ENCODE results near the gene ADPRH. TPM values are rescaled to one million over a fixed set of nuclear protein-coding genes. Genes with fewer than 3 reads are reported as not detected.

The ADPRH gene
- 2.3 and 2.5 TPM in 2 replicates for polyA plus RNA-seq (2013)

GRCh38 chr3:119579366-119580066, at the start of gene ADPRH:
Gene ADPRH, plus strand, starts transcription at chr3:119579492. Its CDS starts 2,678 bp downstream, at chr3:119582170.
- Histone ChIP-seq H3K9me3 (ENCODE audit: insufficient read depth, low read depth, low read length) (no peaks in the 10 kb centered on the region), H2AK5ac (ENCODE audit: low read length) (no peak within 1 kb of the TSS), H3K4ac (ENCODE audit: low read depth, low read length) (peak within 1 kb of the TSS; percentile 77), H2BK12ac (ENCODE audit: low read length) (peak within 1 kb of the TSS; percentile 80), H3K79me2 (ENCODE audit: control insufficient read depth, insufficient read depth, low read length, poor library complexity) (peaks cover 9% of the 10 kb centered on the region), H3K9ac (ENCODE audit: low read length) (peak within 1 kb of the TSS; percentile 75), H4K91ac (ENCODE audit: low read depth, low read length) (peak within 1 kb of the TSS; percentile 91), H2AFZ (ENCODE audit: insufficient read depth, low read length, poor library complexity) (peak within 1 kb of the TSS; percentile 96), H3K18ac (ENCODE audit: low read length) (peak within 1 kb of the TSS; percentile 83), H3K27me3 (ENCODE audit: insufficient read depth, low read length) (no peaks in the 10 kb centered on the region), H3K36me3 (ENCODE audit: control insufficient read depth in 1 of 2, insufficient read depth in 2 of 2, low read length in 2 of 2) (no peaks in the 10 kb centered on the region), H3K4me2 (ENCODE audit: low read length) (peak within 1 kb of the TSS; percentile 84), H3K4me1 (ENCODE audit: control insufficient read depth in 1 of 2, insufficient read depth in 2 of 2, low read length in 2 of 2) (peaks cover 0 to 7% of the 10 kb centered on the region in 2 experiments), H4K12ac (ENCODE audit: low read depth, low read length) (peak within 1 kb of the TSS; percentile 84), H3K23ac (ENCODE audit: low read length) (no peak within 1 kb of the TSS), H2BK5ac (ENCODE audit: low read depth, low read length, poor library complexity) (peak within 1 kb of the TSS; percentile 61), H3K14ac (ENCODE audit: low read length) (peak within 1 kb of the TSS; percentile 85), H3K79me1 (ENCODE audit: low read length) (peaks cover 11% of the 10 kb centered on the region), H3K27ac (ENCODE audit: low read depth, low read length) (peak within 1 kb of the TSS; percentile 23), H3K4me3 (ENCODE audit: low read depth, low read length) (peak within 1 kb of the TSS; percentile 66), H4K8ac (ENCODE audit: low read depth, low read length) (peak within 1 kb of the TSS; percentile 71), H2BK120ac (ENCODE audit: insufficient read depth, low read length, poor library complexity) (peak within 1 kb of the TSS; percentile 85)
- DNase-seq = peak; percentile 94 to 95
- WGBS (ENCODE audit: extremely low coverage, insufficient coverage, insufficient read length) = no CpG with 5 or more reads among the region's 68 CpGs

- Histone ChIP-seq H3K9ac (ENCODE audit: low read length) (no peak overlapping the region), H3K23ac (ENCODE audit: low read length) (no peak overlapping the region), H2AFZ (ENCODE audit: insufficient read depth, low read length, poor library complexity) (no peak overlapping the region), H3K36me3 (ENCODE audit: control insufficient read depth in 1 of 2, insufficient read depth in 2 of 2, low read length in 2 of 2) (peaks cover 0 to 2% of the 10 kb centered on the region in 2 experiments), H3K27ac (ENCODE audit: low read depth, low read length) (no peak overlapping the region), H3K4me1 (ENCODE audit: control insufficient read depth in 1 of 2, insufficient read depth in 2 of 2, low read length in 2 of 2) (no peaks in the 10 kb centered on the region), H3K4me3 (ENCODE audit: low read depth, low read length) (no peak overlapping the region), H2BK12ac (ENCODE audit: low read length) (no peak overlapping the region), H3K4me2 (ENCODE audit: low read length) (no peak overlapping the region), H3K9me3 (ENCODE audit: insufficient read depth, low read depth, low read length) (no peaks in the 10 kb centered on the region), H2BK5ac (ENCODE audit: low read depth, low read length, poor library complexity) (no peak overlapping the region), H3K4ac (ENCODE audit: low read depth, low read length) (no peak overlapping the region), H4K12ac (ENCODE audit: low read depth, low read length) (no peak overlapping the region), H2BK120ac (ENCODE audit: insufficient read depth, low read length, poor library complexity) (no peak overlapping the region), H3K79me1 (ENCODE audit: low read length) (no peaks in the 10 kb centered on the region), H3K14ac (ENCODE audit: low read length) (no peak overlapping the region), H3K27me3 (ENCODE audit: insufficient read depth, low read length) (no peaks in the 10 kb centered on the region), H3K18ac (ENCODE audit: low read length) (no peak overlapping the region), H2AK5ac (ENCODE audit: low read length) (no peak overlapping the region), H4K8ac (ENCODE audit: low read depth, low read length) (no peak overlapping the region), H3K79me2 (ENCODE audit: control insufficient read depth, insufficient read depth, low read length, poor library complexity) (no peaks in the 10 kb centered on the region), H4K91ac (ENCODE audit: low read depth, low read length) (no peak overlapping the region)
- DNase-seq = peak; percentile 33 to 57
These were observed 49.4 kb upstream of the ADPRH start for GRCh38 chr3:119529883-119530282.

GRCh38 chr3:119530456-119530855, 48.8 kb upstream of the ADPRH start:
- Histone ChIP-seq H3K27ac (ENCODE audit: low read depth, low read length) (no peak overlapping the region), H3K14ac (ENCODE audit: low read length) (no peak overlapping the region), H3K23ac (ENCODE audit: low read length) (no peak overlapping the region), H3K36me3 (ENCODE audit: control insufficient read depth in 1 of 2, insufficient read depth in 2 of 2, low read length in 2 of 2) (peaks cover 0 to under 1% of the 10 kb centered on the region in 2 experiments), H4K91ac (ENCODE audit: low read depth, low read length) (no peak overlapping the region), H3K4ac (ENCODE audit: low read depth, low read length) (no peak overlapping the region), H3K4me2 (ENCODE audit: low read length) (no peak overlapping the region), H3K9me3 (ENCODE audit: insufficient read depth, low read depth, low read length) (no peaks in the 10 kb centered on the region), H3K4me3 (ENCODE audit: low read depth, low read length) (no peak overlapping the region), H4K12ac (ENCODE audit: low read depth, low read length) (no peak overlapping the region), H3K18ac (ENCODE audit: low read length) (no peak overlapping the region), H3K79me2 (ENCODE audit: control insufficient read depth, insufficient read depth, low read length, poor library complexity) (no peaks in the 10 kb centered on the region), H4K8ac (ENCODE audit: low read depth, low read length) (no peak overlapping the region), H2BK12ac (ENCODE audit: low read length) (no peak overlapping the region), H3K79me1 (ENCODE audit: low read length) (no peaks in the 10 kb centered on the region), H2AFZ (ENCODE audit: insufficient read depth, low read length, poor library complexity) (no peak overlapping the region), H2AK5ac (ENCODE audit: low read length) (no peak overlapping the region), H2BK120ac (ENCODE audit: insufficient read depth, low read length, poor library complexity) (no peak overlapping the region), H3K9ac (ENCODE audit: low read length) (no peak overlapping the region), H3K27me3 (ENCODE audit: insufficient read depth, low read length) (no peaks in the 10 kb centered on the region), H2BK5ac (ENCODE audit: low read depth, low read length, poor library complexity) (no peak overlapping the region), H3K4me1 (ENCODE audit: control insufficient read depth in 1 of 2, insufficient read depth in 2 of 2, low read length in 2 of 2) (no peaks in the 10 kb centered on the region)
- WGBS (ENCODE audit: extremely low coverage, insufficient coverage, insufficient read length) = no CpG with 5 or more reads among the region's 2 CpGs
- no peak for DNase-seq

- H2AK5ac ChIP-seq (ENCODE audit: low read length) = no peak overlapping the region
- H4K12ac ChIP-seq (ENCODE audit: low read depth, low read length) = no peak overlapping the region
- no peak overlapping the region for H3K4ac ChIP-seq (ENCODE audit: low read depth, low read length)
- no peaks in the 10 kb centered on the region for H3K27me3 ChIP-seq (ENCODE audit: insufficient read depth, low read length)
- H3K4me1 ChIP-seq (ENCODE audit: control insufficient read depth in 1 of 2, insufficient read depth in 2 of 2, low read length in 2 of 2) = no peaks in the 10 kb centered on the region
- H3K4me3 ChIP-seq (ENCODE audit: low read depth, low read length) = no peak overlapping the region
- H3K4me2 ChIP-seq (ENCODE audit: low read length) = no peak overlapping the region
- no peak overlapping the region for H3K23ac ChIP-seq (ENCODE audit: low read length)
- no peak overlapping the region for H2BK12ac ChIP-seq (ENCODE audit: low read length)
- no peak for DNase-seq
- H4K8ac ChIP-seq (ENCODE audit: low read depth, low read length) = no peak overlapping the region
- no peak overlapping the region for H3K9ac ChIP-seq (ENCODE audit: low read length)
- H3K79me1 ChIP-seq (ENCODE audit: low read length) = no peaks in the 10 kb centered on the region
- no peak overlapping the region for H2AFZ ChIP-seq (ENCODE audit: insufficient read depth, low read length, poor library complexity)
- H3K18ac ChIP-seq (ENCODE audit: low read length) = no peak overlapping the region
- no peaks in the 10 kb centered on the region for H3K79me2 ChIP-seq (ENCODE audit: control insufficient read depth, insufficient read depth, low read length, poor library complexity)
- H3K9me3 ChIP-seq (ENCODE audit: insufficient read depth, low read depth, low read length) = no peaks in the 10 kb centered on the region
- H3K27ac ChIP-seq (ENCODE audit: low read depth, low read length) = no peak overlapping the region
- H2BK120ac ChIP-seq (ENCODE audit: insufficient read depth, low read length, poor library complexity) = no peak overlapping the region
- H2BK5ac ChIP-seq (ENCODE audit: low read depth, low read length, poor library complexity) = no peak overlapping the region
- no peak overlapping the region for H4K91ac ChIP-seq (ENCODE audit: low read depth, low read length)
- no peaks in the 10 kb centered on the region for H3K36me3 ChIP-seq (ENCODE audit: control insufficient read depth in 1 of 2, insufficient read depth in 2 of 2, low read length in 2 of 2)
- no CpG with 5 or more reads among the region's 4 CpGs for WGBS (ENCODE audit: extremely low coverage, insufficient coverage, insufficient read length)
- H3K14ac ChIP-seq (ENCODE audit: low read length) = no peak overlapping the region
These were observed 48.1 kb upstream of the ADPRH start for GRCh38 chr3:119531151-119531550.
